ENCODE data around the gene CCNG1. TPM values are rescaled to one million over a fixed set of nuclear protein-coding genes. Genes with fewer than 3 reads are reported as not detected.
"Not testable (repeated sequence)": the region's sequence is repeated elsewhere in the genome, so short reads cannot be mapped to it uniquely, and the experiment has no call there.

CCNG1 gene
- total RNA-seq, 2 donors from 2014 or later: 107 to 181 TPM

DNA sequence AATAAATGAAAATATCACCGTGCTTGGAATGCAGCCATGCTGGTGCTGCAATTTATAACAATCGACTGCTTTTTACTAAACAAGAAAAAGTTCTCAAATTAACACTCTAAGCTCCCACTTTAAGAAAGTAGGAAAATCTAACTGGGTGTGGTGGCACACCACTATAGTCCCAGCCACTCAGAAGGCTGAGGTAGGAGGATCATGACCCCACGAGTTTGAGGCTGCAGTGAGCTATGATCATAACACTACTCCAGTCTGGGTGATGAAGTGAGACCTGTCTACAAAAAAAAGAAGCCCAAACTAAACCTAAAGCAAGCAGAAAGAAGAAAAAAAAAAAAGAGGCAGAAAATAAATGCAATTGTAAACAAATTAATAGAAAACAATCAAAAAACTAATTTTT is 10.5 kb downstream of the CCNG1 start:
- no peak overlapping the region for H3K4me3 ChIP-seq
- no peak for DNase-seq (ENCODE audit: low spot score)
- H3K27ac ChIP-seq: no peak overlapping the region
- H3K9me3 ChIP-seq: no peaks in the 10 kb centered on the region
- TF ChIP-seq POLR2AphosphoS5 (IDR thresholded peaks at IDR 0.05) (no peak), POLR2A (IDR thresholded peaks at IDR 0.05) (no peak)
- TF ChIP-seq, protein P1, sequence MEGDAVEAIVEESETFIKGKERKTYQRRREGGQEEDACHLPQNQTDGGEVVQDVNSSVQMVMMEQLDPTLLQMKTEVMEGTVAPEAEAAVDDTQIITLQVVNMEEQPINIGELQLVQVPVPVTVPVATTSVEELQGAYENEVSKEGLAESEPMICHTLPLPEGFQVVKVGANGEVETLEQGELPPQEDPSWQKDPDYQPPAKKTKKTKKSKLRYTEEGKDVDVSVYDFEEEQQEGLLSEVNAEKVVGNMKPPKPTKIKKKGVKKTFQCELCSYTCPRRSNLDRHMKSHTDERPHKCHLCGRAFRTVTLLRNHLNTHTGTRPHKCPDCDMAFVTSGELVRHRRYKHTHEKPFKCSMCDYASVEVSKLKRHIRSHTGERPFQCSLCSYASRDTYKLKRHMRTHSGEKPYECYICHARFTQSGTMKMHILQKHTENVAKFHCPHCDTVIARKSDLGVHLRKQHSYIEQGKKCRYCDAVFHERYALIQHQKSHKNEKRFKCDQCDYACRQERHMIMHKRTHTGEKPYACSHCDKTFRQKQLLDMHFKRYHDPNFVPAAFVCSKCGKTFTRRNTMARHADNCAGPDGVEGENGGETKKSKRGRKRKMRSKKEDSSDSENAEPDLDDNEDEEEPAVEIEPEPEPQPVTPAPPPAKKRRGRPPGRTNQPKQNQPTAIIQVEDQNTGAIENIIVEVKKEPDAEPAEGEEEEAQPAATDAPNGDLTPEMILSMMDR (IDR thresholded peaks at IDR 0.05): no peak
- no peaks in the 10 kb centered on the region for H3K4me1 ChIP-seq (replicated peaks)
- H3K27me3 ChIP-seq (replicated peaks; ENCODE audit: insufficient read depth): no peaks in the 10 kb centered on the region
- WGBS: 71% methylated on average over 3 of the region's 3 CpGs
- intact Hi-C loops (cut with DNase I): no loop called here
- no peaks in the 10 kb centered on the region for H3K36me3 ChIP-seq

DNA sequence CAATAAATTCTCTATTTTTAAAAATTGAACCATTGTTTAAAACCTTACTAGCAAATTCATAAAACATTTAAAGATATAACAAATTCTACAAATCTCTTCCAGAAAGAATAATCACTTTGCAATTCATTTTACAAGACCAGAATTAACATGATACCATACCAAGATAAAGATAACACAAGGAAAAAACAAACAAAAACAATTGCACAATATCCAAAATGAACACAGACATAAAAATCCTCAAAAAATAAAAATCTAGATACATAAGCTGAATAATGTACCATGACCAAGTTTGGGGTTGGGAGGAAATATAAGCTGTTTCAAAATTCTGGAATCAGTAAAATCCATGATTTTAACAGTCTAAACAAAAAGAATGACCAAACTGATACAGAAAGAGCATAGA is 11.1 kb downstream of the CCNG1 start:
- TF ChIP-seq POLR2AphosphoS5 (IDR thresholded peaks at IDR 0.05): no peak
- TF ChIP-seq POLR2A (IDR thresholded peaks at IDR 0.05): no peak
- TF ChIP-seq, protein P1 (IDR thresholded peaks at IDR 0.05): no peak
- Histone ChIP-seq H3K27me3 (replicated peaks; ENCODE audit: insufficient read depth) (no peaks in the 10 kb centered on the region), H3K4me1 (replicated peaks) (no peaks in the 10 kb centered on the region), H3K27ac (no peak overlapping the region), H3K9me3 (no peaks in the 10 kb centered on the region), H3K36me3 (no peaks in the 10 kb centered on the region), H3K4me3 (no peak overlapping the region)
- no peak for DNase-seq (ENCODE audit: low spot score)
- intact Hi-C loops (cut with DNase I): no loop called here

DNA sequence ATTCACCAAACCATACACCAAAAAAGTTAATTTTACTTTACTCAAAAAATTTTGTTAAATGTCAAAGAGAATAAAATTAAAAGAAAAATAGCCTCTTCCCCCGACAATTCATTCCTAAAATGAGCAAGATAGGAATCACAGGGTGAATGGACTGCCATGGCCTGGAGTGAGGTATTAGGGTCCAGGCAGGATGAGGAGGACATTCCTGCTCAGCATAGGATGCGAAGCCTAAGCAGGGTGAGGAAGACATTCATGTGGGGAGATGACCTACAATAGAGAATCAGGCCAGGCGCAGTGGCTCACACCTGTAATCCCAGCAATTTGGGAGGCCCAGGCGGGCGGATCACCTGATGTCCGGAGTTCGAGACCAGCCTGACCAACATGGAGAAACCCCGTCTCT is 14.1 kb downstream of the CCNG1 start:
- DNase-seq (ENCODE audit: low spot score): no peak
- Histone ChIP-seq H3K27me3 (replicated peaks; ENCODE audit: insufficient read depth) (no peaks in the 10 kb centered on the region), H3K4me1 (replicated peaks) (no peaks in the 10 kb centered on the region), H3K27ac (no peak overlapping the region), H3K4me3 (no peak overlapping the region), H3K9me3 (no peaks in the 10 kb centered on the region), H3K36me3 (no peaks in the 10 kb centered on the region)
- TF ChIP-seq, protein P1 (IDR thresholded peaks at IDR 0.05): no peak
- TF ChIP-seq POLR2AphosphoS5 (IDR thresholded peaks at IDR 0.05) (no peak), POLR2A (IDR thresholded peaks at IDR 0.05) (no peak)
- WGBS: 98% methylated on average over 8 of the region's 8 CpGs
- intact Hi-C loops (cut with DNase I): no loop called here

DNA sequence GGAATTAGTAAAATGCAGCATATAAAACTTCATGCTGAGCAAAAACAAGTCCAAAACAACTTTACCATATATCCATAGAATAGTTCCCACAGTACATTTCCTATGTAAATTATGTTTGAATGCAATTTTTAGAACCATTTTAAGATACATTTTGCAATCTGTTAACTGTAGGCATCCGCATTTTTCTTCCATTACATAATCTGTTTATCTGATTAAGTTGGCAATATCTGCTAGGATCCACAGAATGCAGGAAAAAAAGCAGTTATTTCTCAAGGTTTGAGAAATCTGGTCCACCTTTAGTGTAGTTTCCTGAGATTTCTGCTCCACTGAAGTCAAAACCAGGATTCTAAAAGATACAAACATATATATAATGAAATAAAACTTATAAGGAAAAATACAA is 16.3 kb downstream of the CCNG1 start:
- DNase-seq (ENCODE audit: low spot score): no peak
- H3K9me3 ChIP-seq: no peaks in the 10 kb centered on the region
- H3K27ac ChIP-seq: no peak overlapping the region
- H3K27me3 ChIP-seq (replicated peaks; ENCODE audit: insufficient read depth): no peaks in the 10 kb centered on the region
- intact Hi-C loops (cut with DNase I): no loop called here
- no peaks in the 10 kb centered on the region for H3K36me3 ChIP-seq
- H3K4me1 ChIP-seq (replicated peaks): no peaks in the 10 kb centered on the region
- TF ChIP-seq POLR2A (IDR thresholded peaks at IDR 0.05) (no peak), POLR2AphosphoS5 (IDR thresholded peaks at IDR 0.05) (no peak)
- TF ChIP-seq, protein P1 (IDR thresholded peaks at IDR 0.05): no peak
- no peak overlapping the region for H3K4me3 ChIP-seq
- 86% methylated on average over 1 of the region's 1 CpG for WGBS

DNA sequence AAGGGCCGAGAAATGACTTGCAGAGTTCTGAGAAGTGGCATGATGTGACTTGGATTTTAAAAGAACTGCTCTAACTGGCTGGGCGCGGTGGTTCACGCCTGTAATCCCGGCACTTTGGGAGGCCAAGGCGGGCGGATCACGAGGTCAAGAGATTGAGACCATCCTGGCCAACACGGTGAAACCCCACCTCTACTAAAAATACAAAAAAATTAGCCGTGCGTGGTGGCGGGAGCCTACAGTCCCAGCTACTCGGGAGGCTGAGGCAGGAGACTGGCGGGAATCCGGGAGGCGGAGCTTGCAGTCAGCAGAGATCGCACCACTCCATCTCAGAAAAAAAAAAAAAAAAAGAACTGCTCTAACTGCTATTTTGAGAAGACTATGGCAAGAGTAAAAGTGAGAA is 18.0 kb downstream of the CCNG1 start:
- H3K27ac ChIP-seq; DNase-seq (ENCODE audit: low spot score); H3K4me3 ChIP-seq; H3K4me1 ChIP-seq (replicated peaks); H3K27me3 ChIP-seq (replicated peaks; ENCODE audit: insufficient read depth); intact Hi-C loops (cut with DNase I); H3K36me3 ChIP-seq; H3K9me3 ChIP-seq: not testable (repeated sequence)
- 97% methylated on average over 17 of the region's 17 CpGs for WGBS
